Islet of Langerhans (tissue), 1 donor: Measurements from ENCODE around the gene CSMD2.
"Not testable (repeated sequence)": the region's sequence is repeated elsewhere in the genome, so short reads cannot be mapped to it uniquely, and the experiment has no call there.

Experiments used
- FAIRE-seq: peaks from one replicate; lab custom pipeline; 2011; peaks lifted over from hg19 to GRCh38; lab: Jason Lieb, UNC

Gene CSMD2

DNA sequence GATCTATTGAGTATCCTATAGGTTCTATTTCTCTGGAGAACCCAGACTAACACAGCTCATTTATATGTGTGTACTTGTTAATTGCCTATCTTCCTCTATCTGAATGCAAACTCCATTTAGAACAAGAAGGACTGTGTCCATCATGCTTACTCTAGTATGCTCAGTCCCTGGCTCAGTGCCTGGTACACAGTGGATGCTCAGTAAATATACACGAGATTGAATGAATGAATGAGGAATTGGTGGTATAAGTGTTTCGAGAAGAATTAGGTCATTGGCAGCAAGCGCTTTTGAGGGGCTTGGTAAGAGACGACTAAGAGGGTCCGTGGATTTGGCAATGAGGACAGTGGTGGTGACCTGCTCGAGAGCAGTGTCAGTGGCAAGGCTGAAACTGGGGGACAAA, 112.5 kb downstream of the CSMD2 start:
- no peak for FAIRE-seq

DNA sequence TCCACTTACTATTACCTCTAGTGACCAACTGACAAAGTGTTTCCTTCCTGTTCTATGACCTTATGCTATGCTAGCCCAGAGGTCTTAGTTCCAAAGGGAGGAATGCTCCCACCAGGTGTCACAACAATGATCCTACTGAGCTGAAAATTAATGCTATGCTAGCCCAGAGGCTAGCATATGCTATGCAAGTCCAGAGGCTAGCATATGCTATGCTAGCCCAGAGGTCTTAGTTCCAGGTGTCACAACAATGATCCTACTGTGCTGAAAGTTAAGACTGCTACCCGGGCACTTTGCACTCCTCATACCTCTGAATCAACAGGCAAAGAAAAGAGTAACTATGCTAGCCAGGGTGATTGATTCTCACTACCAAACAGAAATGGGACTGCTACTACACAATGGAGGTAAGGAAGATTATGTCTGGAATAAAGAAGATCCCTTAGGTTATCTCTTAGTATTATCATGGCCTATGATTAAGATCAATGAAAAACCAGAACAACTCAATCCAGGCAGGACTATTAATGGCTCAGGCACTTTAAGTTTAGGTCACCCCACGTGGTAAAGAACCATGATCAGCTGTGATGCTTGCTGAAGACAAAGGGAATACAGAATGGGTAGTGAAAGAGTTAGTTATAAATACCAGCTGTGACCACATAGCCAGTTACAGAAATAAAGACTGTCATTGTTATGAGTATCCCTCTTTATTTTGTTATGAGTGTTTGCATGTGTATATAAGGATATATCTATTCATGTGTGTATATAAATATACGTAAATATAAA, 114.1 kb downstream of the CSMD2 start:
- FAIRE-seq: no peak

DNA sequence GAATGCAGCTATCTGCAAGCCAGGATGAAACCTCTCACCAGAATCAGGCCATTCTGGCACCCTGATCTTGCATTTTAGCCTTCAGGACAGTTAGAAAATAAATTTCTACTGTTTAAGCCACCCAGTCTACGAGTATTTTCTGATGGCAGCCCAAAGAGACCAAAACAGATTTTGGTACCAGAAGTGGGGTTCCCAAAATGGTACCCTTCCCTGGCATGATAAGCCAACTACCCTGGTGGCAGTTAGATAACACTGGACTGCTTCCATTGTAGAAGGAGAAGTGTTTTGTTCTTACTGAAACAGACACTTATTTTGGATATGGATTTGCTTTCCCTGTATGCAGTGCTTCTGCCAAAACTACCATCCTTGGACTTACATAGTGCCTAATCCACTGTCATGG, 115.0 kb downstream of the CSMD2 start:
- no peak for FAIRE-seq

DNA sequence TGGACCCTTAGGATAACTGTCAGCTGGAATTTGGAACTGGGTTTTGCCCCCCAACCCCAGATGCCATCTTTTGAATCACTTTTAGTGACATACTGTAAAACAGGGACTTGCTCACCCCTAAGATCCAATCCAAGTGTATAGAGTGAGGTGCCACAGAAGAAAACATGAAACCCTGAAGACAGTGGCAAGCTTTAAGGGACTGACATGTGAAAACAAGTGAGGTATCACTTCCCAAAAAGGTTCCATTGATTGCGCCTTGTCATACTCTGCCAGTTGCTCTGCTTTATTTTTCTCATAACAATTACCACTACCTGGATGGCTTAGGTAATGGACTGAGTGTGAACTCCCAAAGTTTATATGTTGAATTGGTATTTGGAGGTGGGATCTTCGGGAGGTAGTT, 115.6 kb downstream of the CSMD2 start:
- no peak for FAIRE-seq

DNA sequence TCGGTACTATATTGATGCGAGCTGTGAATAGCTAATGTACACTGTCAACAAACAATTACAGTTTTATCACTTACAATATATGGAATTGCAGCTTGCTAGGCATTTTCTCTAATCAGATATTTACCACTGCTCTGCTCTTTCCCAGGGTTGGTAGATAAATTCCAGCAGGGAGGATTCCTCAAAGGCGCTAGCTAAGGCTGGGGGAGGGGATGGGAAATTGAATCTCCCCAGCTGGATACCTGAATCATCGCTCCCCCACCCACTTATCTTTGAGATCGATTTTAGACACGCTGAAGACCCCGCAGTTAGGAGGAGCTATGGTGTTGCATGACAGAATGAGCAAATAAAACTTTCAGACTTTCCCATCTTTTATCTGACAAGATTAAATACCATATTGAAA, 127.2 kb downstream of the CSMD2 start:
- FAIRE-seq: no peak

DNA sequence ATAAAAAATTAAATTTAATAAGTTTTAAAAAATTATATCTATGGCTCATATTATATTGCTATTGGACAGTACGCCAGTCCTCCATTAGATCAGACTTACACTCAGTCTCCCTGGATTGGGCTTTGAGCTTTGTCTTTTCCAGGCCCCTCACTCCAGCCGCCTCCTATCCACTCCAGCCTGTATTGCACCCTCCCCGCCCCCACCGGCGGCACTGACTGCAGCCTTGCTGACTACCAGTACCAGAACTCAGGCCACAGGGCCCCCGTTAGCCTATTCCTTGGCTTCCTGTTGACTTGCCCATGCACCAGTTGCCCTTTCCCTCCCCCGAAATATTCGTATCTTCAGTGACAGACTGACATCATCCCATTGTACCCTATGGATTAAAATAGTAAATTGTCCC, 127.9 kb downstream of the CSMD2 start:
- FAIRE-seq: no peak

DNA sequence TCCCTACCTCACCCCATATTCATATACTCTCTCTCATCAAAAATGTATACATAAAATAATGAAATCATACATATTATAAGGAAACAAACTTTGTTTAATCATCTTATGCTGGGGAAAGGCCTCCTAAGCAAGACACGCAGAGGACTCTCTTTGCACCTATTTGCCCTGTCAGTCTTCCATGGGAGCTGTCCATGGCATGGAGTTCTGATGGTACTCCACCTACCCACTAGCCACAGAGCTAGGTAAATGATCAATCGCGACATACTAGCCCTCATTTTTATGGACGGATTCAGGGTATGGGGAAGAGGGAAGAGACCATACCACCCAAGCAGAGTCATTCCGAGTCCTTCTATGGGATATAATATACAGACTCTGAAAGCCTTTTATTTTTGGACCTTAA, 131.0 kb downstream of the CSMD2 start:
- FAIRE-seq: no peak

DNA sequence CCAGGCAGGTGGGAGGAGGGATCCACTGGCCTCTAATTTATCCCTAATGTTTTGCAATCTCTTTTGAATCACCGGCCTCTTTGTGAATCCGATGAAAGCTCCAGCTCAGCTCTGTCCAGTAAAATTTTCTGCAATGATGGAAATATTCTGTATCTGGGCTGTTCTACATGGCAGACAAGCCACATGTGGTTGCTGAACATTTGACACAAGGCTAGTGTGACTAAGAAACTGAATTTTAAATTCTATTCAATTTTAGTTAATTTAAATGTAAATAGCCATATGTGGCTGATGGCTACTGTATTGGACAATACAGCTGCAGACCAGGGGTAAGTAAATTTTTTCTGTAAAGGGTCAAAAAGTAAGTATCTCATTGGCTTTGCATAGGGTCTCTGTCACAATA, 135.1 kb downstream of the CSMD2 start:
- FAIRE-seq: no peak

DNA sequence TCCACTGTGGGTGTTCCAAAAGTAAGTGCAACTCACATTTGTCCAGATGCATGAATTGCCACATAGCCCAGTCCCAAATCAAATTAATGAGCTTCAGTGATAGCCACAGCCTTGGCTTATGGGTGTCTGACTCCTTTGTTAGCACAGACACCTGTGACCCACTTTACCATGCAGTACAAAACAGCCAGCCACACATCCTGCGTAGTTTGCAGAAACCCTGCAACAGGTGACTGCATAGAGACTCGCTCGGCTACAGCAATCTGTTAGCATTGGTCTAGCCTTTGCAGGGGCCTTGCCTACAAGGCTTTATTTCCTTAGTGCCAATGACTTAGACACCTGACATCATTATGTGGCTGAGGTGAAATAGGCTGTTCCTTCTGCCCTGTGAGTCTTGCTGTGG, 135.5 kb downstream of the CSMD2 start:
- no peak for FAIRE-seq

DNA sequence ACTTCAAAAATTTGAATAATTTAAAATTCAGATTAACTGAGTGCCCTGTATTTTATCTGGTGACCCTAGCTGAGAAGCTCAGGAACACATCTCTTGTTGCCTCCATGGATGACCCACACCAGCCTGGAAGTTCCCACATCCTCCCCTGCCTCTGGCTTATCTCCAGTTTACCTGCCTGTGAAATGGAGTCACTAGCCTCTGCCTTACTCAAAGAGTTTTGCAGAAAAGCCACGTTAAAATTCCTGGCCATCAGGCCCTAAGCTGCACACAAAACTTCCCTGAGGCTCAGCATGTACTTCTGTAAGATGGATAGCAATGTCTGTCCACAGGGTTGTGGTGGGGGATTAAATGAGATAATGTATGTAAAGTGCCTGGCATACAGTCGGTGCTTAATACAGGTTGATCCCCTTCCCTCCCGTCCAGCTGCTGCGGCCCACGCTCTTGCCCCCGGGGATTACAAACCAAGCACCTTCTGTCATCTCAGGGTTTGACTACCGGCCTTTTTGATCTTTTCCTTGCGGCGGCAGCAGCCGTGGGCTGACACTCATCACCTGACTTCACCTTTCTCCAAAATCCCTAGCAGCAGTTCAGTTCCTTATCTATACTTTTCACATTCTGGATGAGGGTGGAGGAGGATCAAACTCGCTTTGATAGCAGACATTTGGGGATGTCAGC, 136.5 kb downstream of the CSMD2 start:
- no peak for FAIRE-seq

DNA sequence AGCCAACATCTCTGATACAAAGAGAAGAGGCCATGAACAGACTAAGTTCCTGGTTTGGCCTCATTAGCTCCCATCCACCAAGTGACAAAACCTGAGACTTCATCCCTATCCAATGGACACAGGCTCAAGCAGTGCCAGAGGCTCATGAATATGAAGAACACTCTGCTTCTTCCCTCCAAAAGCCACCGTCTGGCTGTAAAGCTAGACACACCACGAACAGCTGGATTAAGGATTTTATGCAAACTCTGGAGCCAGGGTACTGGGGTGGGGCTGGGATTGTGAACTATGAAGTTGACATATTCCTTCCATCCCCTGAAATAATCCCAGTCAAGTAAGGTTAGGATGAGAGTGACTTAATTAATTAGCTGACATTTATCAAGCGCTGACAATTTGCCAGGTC, 139.4 kb downstream of the CSMD2 start:
- no peak for FAIRE-seq

DNA sequence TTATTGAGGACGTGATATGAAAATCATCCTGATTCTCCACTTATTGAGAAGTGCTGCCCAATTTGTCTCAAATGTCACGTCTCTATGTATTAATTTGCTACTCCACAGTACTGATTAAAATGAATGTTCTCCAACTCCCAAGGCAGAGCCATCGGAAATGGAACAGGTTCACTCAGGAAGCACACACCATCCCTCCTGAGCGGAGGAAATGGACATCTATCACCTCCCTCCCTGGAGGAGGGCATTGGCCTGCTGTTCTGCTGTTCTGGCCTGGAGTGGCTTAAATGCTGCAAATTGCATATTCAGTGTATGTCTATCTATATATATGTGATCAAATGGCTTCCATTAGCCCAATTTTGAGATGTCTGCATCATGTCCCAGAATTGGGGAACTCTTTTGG, 140.5 kb downstream of the CSMD2 start:
- no peak for FAIRE-seq

DNA sequence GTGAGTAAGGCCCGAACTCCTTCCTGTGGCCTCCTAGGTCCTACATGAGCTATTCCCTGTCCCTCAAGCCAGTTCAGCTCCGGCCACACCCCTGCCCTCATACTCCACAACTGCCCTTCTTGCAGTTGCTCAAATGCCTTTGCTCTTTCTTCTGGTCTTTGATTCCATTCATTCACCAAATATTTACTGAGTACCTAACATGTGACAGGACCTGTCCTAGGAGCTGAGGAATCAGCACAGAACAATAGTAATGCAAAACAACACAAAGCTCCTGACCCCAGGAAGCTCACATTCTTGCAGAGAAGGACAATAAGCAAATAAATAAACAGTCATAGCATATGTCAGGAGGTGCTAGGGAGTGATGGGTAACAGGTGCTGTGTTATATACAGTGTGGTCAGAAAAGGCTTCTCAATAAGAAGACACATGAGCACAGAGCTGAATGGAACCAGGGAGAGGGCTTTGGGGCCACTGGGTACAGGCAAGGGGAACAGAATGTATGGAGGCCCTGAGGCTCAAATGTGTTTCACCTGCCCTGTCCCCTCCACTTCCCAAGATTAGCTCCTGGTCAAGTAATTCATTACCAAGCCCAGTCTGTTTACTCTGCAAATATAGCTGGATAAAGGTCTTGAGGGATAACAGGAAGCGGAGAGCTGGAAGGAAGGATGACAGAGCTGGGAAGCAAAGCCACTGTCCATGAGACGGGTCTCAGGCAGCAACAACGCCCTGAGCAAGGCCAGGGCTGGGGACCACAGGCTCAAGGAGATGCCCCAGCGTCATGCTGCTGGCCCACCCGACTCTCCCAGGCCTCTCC, 145.1 kb downstream of the CSMD2 start:
- no peak for FAIRE-seq

DNA sequence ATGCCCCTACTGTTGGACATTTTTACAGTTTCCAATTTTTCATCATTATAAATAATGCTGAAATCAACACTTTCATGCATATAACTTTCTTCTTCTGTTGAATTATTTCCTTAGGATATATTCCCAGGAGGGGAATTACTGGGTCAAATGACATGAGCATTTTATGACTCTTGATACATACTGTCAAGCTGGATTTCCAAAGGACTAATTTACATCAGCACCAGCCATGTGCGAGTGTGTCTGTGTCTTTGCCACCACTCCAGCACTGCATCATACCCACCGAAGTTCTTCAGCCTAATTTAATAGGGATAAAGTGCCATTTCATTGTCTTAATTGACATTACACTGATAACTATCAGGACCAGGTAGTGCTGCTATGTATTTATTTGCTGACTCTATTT, 146.7 kb downstream of the CSMD2 start:
- no peak for FAIRE-seq

DNA sequence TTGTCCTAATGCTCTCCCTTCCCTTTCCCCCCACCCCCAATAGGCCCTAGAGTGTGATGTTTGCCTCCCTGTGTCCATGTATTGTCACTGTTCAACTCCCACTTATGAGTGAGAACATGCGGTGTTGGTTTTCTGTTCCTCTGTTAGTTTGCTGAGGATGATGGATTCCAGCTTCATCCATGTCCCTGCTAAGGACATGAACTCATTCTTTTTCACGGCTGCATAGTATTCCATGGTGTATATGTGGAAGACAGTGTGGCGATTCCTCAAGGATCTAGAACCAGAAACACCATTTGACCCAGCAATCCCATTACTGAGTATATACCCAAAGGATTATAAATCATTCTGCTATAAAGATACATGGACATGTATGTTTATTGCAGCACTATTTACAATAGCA, 148.7 kb downstream of the CSMD2 start:
- FAIRE-seq: not testable (repeated sequence)

DNA sequence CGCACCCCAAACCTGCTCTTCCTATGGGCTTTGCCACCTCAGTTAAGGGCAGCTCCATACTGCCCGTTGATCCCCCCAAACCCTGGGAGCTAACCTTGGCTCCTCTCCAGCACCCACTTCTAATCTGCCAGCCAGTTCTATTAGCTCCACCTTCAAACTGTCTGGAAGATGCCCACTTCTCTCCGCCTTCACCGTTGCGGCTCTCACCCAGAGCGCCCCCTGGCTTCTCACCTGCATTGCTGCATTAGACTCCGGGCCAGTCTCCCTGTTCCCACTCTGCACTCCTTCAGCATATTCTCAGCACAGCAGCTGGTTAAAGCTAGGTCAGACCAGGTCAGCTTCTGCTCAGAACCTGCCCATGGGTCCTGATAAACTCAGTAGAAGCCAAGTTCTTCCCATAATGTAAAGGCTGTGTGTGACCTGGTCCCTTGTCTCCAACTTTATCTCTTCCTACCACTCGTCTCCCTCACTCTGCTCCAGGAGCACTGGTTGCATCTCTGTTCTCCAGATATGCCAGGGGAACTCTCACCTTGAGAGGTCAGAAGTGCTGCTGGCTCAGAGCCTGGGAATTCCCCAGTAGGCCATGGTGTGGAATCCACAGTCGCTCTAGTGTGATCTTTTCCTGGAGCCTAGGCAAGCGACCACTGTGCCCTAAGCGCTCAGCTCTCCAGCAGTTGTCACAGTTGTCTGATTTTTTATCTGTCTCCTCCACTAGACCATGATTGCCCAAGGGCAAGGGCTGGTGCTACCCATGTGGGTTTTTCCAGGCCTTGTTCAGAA, 150.9 kb downstream of the CSMD2 start:
- no peak for FAIRE-seq

DNA sequence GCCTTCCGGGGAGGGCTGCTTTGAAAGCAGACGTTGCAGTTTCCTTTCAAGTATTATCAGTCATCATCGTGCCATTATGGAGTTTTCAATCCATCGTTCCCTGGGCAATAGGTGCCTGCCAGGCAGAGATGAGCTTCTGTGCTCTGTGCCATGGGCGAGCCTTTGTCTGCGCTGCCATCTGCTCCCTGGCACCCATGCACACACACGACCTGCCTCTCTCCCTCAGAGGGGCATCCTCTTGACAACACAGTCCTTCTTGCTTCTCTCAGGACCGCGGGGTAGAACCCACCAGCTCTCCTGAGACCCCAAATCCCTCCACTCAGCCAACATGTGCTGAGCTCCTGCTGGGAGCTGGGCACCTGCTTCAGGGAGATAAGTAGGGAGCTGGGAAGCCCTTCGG, 151.9 kb downstream of the CSMD2 start:
- FAIRE-seq: no peak

DNA sequence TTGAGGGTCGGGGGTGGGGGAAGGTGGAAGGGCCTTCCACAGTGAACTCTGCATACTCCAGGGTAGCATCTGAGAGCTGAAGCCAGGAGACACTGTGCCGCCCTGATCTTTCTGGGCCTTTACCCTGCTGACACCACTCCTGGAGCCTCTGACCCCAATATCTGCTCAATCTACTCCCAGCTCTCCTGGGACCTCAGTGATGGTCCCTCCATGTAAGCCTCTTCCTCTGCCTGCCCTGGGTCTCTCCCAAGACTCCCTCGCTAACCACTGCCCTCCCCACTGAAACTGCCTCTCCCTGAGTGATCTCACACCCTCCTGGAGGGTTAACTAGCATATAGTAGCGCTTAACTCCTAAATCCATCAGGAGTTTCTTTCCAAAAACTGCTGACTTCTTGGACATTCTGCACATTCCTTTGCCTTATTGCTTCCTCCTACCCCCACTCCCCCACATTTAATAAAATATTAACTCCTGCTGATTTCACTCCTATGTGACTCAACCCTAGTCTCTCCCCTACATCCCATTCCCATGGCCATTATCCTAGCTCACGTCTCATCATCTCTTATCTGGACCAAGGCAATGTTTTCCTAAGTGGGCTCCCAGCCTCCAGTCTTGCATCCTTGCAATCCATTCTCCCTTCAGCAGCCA, 155.6 kb downstream of the CSMD2 start:
- no peak for FAIRE-seq

DNA sequence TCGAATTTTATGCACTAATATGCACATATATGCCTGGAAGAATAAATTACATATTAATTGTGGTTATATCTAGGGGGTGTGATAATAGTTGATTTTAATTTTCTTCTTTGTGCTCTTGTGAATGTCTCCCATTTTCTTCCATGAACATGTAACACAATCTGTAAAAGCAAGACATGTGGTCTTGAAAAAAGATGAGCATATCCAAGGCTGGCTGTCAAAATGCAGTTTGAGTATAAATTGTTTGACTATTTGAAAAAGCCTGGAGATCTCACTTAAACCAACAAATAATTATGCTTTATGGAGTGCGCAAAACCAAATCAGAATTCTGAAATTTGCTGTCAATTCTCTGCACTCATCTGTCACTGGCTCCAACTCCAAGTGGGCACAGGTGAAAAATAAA, 157.3 kb downstream of the CSMD2 start:
- no peak for FAIRE-seq

DNA sequence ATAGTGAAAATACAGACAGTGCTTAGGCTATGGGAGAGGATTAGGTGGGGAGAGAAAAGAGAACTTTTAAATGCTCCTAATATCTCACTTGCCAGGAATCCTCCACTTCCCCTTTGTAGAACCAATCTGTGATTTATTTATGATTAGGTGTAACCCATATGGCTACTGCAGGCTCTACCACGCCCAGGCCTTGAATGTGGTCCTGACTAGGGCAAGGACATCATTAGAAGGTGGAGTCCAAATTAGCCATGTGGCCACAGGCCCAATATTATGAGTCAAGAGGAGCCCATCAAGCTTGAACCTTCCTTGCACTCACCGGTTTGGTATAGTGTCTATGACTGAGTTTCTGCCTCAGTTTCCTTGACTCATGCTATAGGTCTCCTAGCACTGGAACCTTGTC, 159.7 kb downstream of the CSMD2 start:
- FAIRE-seq: no peak

DNA sequence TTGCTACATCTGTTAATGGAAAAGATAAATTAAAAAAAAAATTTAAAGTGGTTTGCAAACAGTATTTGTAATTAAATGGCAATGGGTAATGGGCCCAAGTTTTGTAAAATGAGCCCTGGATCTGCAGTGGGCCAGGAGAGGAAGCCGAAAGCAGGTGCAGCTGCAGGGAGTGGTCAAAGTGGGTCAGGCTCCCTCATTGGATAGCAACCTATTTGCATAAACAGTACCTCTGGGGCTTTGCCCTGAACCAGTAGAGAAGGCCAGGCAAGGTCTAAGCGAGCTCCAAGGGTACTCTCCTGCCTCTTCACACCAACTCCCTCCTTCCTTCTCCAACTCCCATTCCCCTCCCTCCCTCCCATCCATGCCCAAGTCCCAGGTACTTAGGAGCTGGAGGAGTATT, 162.2 kb downstream of the CSMD2 start:
- FAIRE-seq: no peak
